ENCODE measurements around the gene BRCA1.
"Not testable (repeated sequence)": the region's sequence is repeated elsewhere in the genome, so short reads cannot be mapped to it uniquely, and the experiment has no call there.

BRCA1 gene

GRCh38 chr17:43069368-43069898 is 55.7 kb downstream of the BRCA1 start:
- no peak for TF ChIP-seq CTCF (IDR thresholded peaks at IDR 0.05; ENCODE audit: insufficient read depth, missing control alignments)
- no peak for FAIRE-seq
- no peak for DNase-seq (ENCODE audit: insufficient read length, low spot score)

GRCh38 chr17:43068570-43069367 is 56.4 kb downstream of the BRCA1 start:
- no peak for TF ChIP-seq CTCF (IDR thresholded peaks at IDR 0.05; ENCODE audit: insufficient read depth, missing control alignments)
- no peak for DNase-seq (ENCODE audit: insufficient read length, low spot score)
- no peak for FAIRE-seq

- no peak for TF ChIP-seq CTCF (IDR thresholded peaks at IDR 0.05; ENCODE audit: insufficient read depth, missing control alignments)
- DNase-seq (ENCODE audit: insufficient read length, low spot score): no peak
- no peak for FAIRE-seq
These were observed 62.1 kb downstream of the BRCA1 start for GRCh38 chr17:43062984-43063638.

GRCh38 chr17:43056051-43056450 is 69.1 kb downstream of the BRCA1 start:
- TF ChIP-seq CTCF (IDR thresholded peaks at IDR 0.05; ENCODE audit: insufficient read depth, missing control alignments): no peak
- FAIRE-seq: no peak
- DNase-seq (ENCODE audit: insufficient read length, low spot score): no peak

- FAIRE-seq; DNase-seq (ENCODE audit: insufficient read length, low spot score): not testable (repeated sequence)
These were observed 72.2 kb downstream of the BRCA1 start for GRCh38 chr17:43053008-43053407.

GRCh38 chr17:43051969-43052368 is 73.2 kb downstream of the BRCA1 start:
- no peak for DNase-seq (ENCODE audit: insufficient read length, low spot score)
- no peak for TF ChIP-seq CTCF (IDR thresholded peaks at IDR 0.05; ENCODE audit: insufficient read depth, missing control alignments)
- no peak for FAIRE-seq

GRCh38 chr17:43044024-43044423 is 81.1 kb downstream of the BRCA1 start:
- no peak for TF ChIP-seq CTCF (IDR thresholded peaks at IDR 0.05; ENCODE audit: insufficient read depth, missing control alignments)
- FAIRE-seq: no peak

More at GRCh38 chr17:43044024-43044423, 81.1 kb downstream of the BRCA1 start:
- DNase-seq (ENCODE audit: insufficient read length, low spot score): no peak
